GM12878 (cell line): ENCODE measurements around the gene FAR2. TPM values are rescaled to one million over a fixed set of nuclear protein-coding genes. Genes with fewer than 3 reads are reported as not detected.

ENCODE experiments used
- ATAC-seq: fragments of 200-7000 bp; cut with Tn5 transposase; 3 replicates; pipeline ENCODE4 v1.9.1; 2020; ENCODE audit warnings: mild to moderate bottlenecking, moderate library complexity
- BruUV-seq: library from RNA; stranded (reverse); fragments of 400-500 nt; replicated peaks from 2 replicates; lab custom pipeline; 2021; lab: Mats Ljungman, UMichigan
- CTCF ChIA-PET: fragments of 300-600 bp; sonication (Branson Sonifier 250); formaldehyde crosslinking; extraction: SDS; loops from one replicate; lab custom pipeline; 2021; ENCODE audit warnings: inconsistent platforms; lab: Yijun Ruan, JAX
- POLR2A ChIA-PET: fragments of 350-600 bp; formaldehyde crosslinking; extraction: SDS; loops from one replicate; lab custom pipeline; 2021; ENCODE audit warnings: inconsistent platforms; lab: Charles Lee
- RAD21 ChIA-PET: fragments of 300-600 bp; sonication (Branson Sonifier 250); formaldehyde crosslinking; loops from one replicate; lab custom pipeline; 2023; ENCODE audit warnings: antibody characterized with exemption; ENCODE audit not compliant: unreplicated experiment; lab: Charles Lee
- SMC1A ChIA-PET: fragments of 300-600 bp; sonication (Branson Sonifier 250); formaldehyde crosslinking; loops from one replicate; lab custom pipeline; 2023; ENCODE audit not compliant: unreplicated experiment, uncharacterized antibody; lab: Charles Lee
- DNase-seq: peaks from one replicate; pipeline ENCODE4 v3.0.0-alpha.2; 2011; ENCODE audit warnings: low read depth, low spot score
- FAIRE-seq: peaks from 3 replicates; lab custom pipeline; 2011; peaks lifted over from hg19 to GRCh38; lab: Jason Lieb, UNC
- H2AFZ ChIP-seq: 2 replicates; pipeline ENCODE4 v1.6.0; 2011; ENCODE audit warnings: low read depth, low read length, control low read depth; ENCODE audit not compliant: control insufficient read depth
- H3K27ac ChIP-seq: 2 replicates; pipeline ENCODE4 v1.5.1; 2011; ENCODE audit warnings: control low read depth; ENCODE audit not compliant: control insufficient read depth, insufficient read depth
- H3K27me3 ChIP-seq, 2 experiments: replicated peaks in 1 of 2; 2 replicates each; pipeline versions ENCODE4 v1.6.0 to v1.6.1; 2011; ENCODE audit warnings: low read length in 1 of 2; ENCODE audit not compliant: control insufficient read depth in 2 of 2, insufficient read depth in 2 of 2
- H3K36me3 ChIP-seq, 2 experiments: 2 replicates each; pipeline ENCODE4 v1.5.1; 2011; ENCODE audit warnings: low read length in 1 of 2; ENCODE audit not compliant: control insufficient read depth in 2 of 2, insufficient read depth in 2 of 2
- H3K4me1 ChIP-seq: 2 replicates; pipeline ENCODE4 v1.6.1; 2011; ENCODE audit warnings: mild to moderate bottlenecking, low read length, moderate library complexity, mixed read lengths; ENCODE audit not compliant: control insufficient read depth, insufficient read depth
- H3K4me2 ChIP-seq: 2 replicates; pipeline ENCODE4 v1.6.0; 2011; ENCODE audit warnings: control low read depth; ENCODE audit not compliant: control insufficient read depth, insufficient read depth
- H3K4me3 ChIP-seq: fragments of 200-600 bp; sonication (generic); 2 replicates; pipeline ENCODE4 v1.5.1; 2016
- H3K79me2 ChIP-seq: 2 replicates; pipeline ENCODE4 v1.6.0; 2011; ENCODE audit warnings: low read length; ENCODE audit not compliant: control insufficient read depth, insufficient read depth
- H3K9ac ChIP-seq: 2 replicates; pipeline ENCODE4 v1.8.0; 2011; ENCODE audit warnings: low read length, control low read depth, mixed read lengths; ENCODE audit not compliant: control insufficient read depth, insufficient read depth
- H3K9me3 ChIP-seq: replicated peaks from 3 replicates; pipeline ENCODE4 v1.5.1; 2011; ENCODE audit warnings: mild to moderate bottlenecking, low read length; ENCODE audit not compliant: control insufficient read depth, insufficient read depth
- H4K20me1 ChIP-seq: 2 replicates; pipeline ENCODE4 v1.6.0; 2011; ENCODE audit not compliant: control insufficient read depth, insufficient read depth
- CBFB ChIP-seq: IDR thresholded peaks from 2 replicates; pipeline ENCODE4 v1.6.1; 2016; ENCODE audit warnings: antibody characterized with exemption, low read depth
- HDAC6 ChIP-seq: fragments of 200-600 bp; sonication (generic); IDR thresholded peaks from one replicate; pipeline ENCODE4 v1.8.0; 2017; ENCODE audit warnings: antibody characterized with exemption; ENCODE audit not compliant: unreplicated experiment
- MYC ChIP-seq: IDR thresholded peaks from 2 replicates; pipeline ENCODE4 v1.6.1; 2011; ENCODE audit warnings: mild to moderate bottlenecking, low read length, moderate library complexity, inconsistent platforms; ENCODE audit not compliant: insufficient read depth, insufficient replicate concordance, insufficient read length, severe bottlenecking
- NFXL1 ChIP-seq: fragments of 450-650 bp; IDR thresholded peaks from 2 replicates; pipeline ENCODE4 v1.6.1; 2017; ENCODE audit warnings: antibody characterized with exemption, mild to moderate bottlenecking, borderline replicate concordance
- NR2F1 ChIP-seq: fragments of 450-650 bp; conservative IDR thresholded peaks from 2 replicates; pipeline ENCODE4 v1.6.1; 2017; ENCODE audit warnings: mild to moderate bottlenecking
- RAD21 ChIP-seq: IDR thresholded peaks from 2 replicates; pipeline ENCODE4 v1.6.1; 2011; ENCODE audit warnings: mild to moderate bottlenecking, low read depth, low read length, moderate library complexity; ENCODE audit not compliant: insufficient read depth
- RB1 ChIP-seq: fragments of 450-650 bp; formaldehyde crosslinking; IDR thresholded peaks from 2 replicates; pipeline ENCODE4 v1.6.1; 2017; ENCODE audit warnings: mild to moderate bottlenecking, borderline replicate concordance
- RCOR1 ChIP-seq: conservative IDR thresholded peaks from 2 replicates; pipeline ENCODE4 v1.6.1; 2012; ENCODE audit warnings: low read depth, low read length, improper control_type of control experiment
- SREBF2 ChIP-seq: IDR thresholded peaks from 2 replicates; pipeline ENCODE4 v1.6.1; 2012; ENCODE audit warnings: mild to moderate bottlenecking, low read length
- SUZ12 ChIP-seq: fragments of 200-600 bp; sonication (generic); IDR thresholded peaks from one replicate; pipeline ENCODE4 v1.6.1; 2018; ENCODE audit warnings: antibody characterized with exemption, mild to moderate bottlenecking; ENCODE audit not compliant: unreplicated experiment
- ZNF207 ChIP-seq: fragments of 450-650 bp; IDR thresholded peaks from 2 replicates; pipeline ENCODE4 v1.6.1; 2014; ENCODE audit warnings: antibody characterized with exemption, mild to moderate bottlenecking, borderline replicate concordance
- ZNF274 ChIP-seq: IDR thresholded peaks from one replicate; pipeline ENCODE4 v1.8.0; 2011; ENCODE audit not compliant: insufficient read length, insufficient read depth
- WGBS: methylation state at CpG from one replicate; pipeline ENCODE4 v1.1.6; 2016; ENCODE audit warnings: low lambda C conversion rate; ENCODE audit not compliant: insufficient replicate concordance, insufficient coverage; ENCODE audit errors: missing lambda C conversion rate; 5-methylcytosine and 5-hydroxymethylcytosine counted together
- in situ Hi-C: fragments of 300-500 bp; cut with MboI; formaldehyde crosslinking; loops from 9 replicates; pipeline ENCODE4 v1.14.3; 2018; ENCODE audit warnings: mixed read lengths
- intact Hi-C: fragments of 100-400 bp; cut with micrococcal nuclease; formaldehyde crosslinking; loops from one replicate; pipeline ENCODE4 v1.14.2; 2022; ENCODE audit not compliant: unreplicated experiment
- polyA plus RNA-seq, 11 experiments: library from polyadenylated mRNA; depleted of rRNA in 4 of 11; unstranded in 6 of 11; stranded (reverse) in 5 of 11; fragments of >200 nt; fragmentation: Nextera tagmentation in 4 of 11; fragmentation: Illumina TruSeq in 1 of 11; extraction: Ambion mirVana in 4 of 11; extraction: Trizol in 1 of 11; gene quantifications; 1 replicate in 1 of 11; 2 replicates in 10 of 11; pipeline versions ENCODE4 v1.2.1 to v1.2.3, GENCODE V29; 2011 to 2016; ENCODE audit warnings: inconsistent platforms in 2 of 11, missing spikeins in 2 of 11, low read depth in 1 of 11
- total RNA-seq, 4 experiments: library from RNA; depleted of rRNA in 3 of 4; stranded (reverse); fragments of >200 nt in 3 of 4; fragmentation: Illumina TruSeq in 1 of 4; extraction: Trizol in 1 of 4; gene quantifications; 2 replicates each; pipeline versions ENCODE4 v1.2.1 to v1.2.3, GENCODE V29; 2013 to 2021
- TF ChIP-seq, protein P1 (sequence below): IDR thresholded peaks from 2 replicates; pipeline ENCODE4 v1.6.1; 2012; ENCODE audit warnings: mild to moderate bottlenecking, low read depth, low read length

FAR2 gene
- total and polyA plus RNA-seq, 10 of the 15 experiments (the other 5 are each of a cell fraction or from before 2014, with no cell fraction given), result 0.50 to 1.1 (median 0.65) TPM

- TF ChIP-seq, protein P1, sequence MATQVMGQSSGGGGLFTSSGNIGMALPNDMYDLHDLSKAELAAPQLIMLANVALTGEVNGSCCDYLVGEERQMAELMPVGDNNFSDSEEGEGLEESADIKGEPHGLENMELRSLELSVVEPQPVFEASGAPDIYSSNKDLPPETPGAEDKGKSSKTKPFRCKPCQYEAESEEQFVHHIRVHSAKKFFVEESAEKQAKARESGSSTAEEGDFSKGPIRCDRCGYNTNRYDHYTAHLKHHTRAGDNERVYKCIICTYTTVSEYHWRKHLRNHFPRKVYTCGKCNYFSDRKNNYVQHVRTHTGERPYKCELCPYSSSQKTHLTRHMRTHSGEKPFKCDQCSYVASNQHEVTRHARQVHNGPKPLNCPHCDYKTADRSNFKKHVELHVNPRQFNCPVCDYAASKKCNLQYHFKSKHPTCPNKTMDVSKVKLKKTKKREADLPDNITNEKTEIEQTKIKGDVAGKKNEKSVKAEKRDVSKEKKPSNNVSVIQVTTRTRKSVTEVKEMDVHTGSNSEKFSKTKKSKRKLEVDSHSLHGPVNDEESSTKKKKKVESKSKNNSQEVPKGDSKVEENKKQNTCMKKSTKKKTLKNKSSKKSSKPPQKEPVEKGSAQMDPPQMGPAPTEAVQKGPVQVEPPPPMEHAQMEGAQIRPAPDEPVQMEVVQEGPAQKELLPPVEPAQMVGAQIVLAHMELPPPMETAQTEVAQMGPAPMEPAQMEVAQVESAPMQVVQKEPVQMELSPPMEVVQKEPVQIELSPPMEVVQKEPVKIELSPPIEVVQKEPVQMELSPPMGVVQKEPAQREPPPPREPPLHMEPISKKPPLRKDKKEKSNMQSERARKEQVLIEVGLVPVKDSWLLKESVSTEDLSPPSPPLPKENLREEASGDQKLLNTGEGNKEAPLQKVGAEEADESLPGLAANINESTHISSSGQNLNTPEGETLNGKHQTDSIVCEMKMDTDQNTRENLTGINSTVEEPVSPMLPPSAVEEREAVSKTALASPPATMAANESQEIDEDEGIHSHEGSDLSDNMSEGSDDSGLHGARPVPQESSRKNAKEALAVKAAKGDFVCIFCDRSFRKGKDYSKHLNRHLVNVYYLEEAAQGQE, result no peak
- TF ChIP-seq ZNF207, result no peak
- TF ChIP-seq NFXL1, result no peak
- no peak for TF ChIP-seq SUZ12
- TF ChIP-seq, all 136 proteins: peak for 0
Observed at GRCh38 chr12:29131539-29131938, 17.5 kb upstream of the FAR2 start (continued).

DNA sequence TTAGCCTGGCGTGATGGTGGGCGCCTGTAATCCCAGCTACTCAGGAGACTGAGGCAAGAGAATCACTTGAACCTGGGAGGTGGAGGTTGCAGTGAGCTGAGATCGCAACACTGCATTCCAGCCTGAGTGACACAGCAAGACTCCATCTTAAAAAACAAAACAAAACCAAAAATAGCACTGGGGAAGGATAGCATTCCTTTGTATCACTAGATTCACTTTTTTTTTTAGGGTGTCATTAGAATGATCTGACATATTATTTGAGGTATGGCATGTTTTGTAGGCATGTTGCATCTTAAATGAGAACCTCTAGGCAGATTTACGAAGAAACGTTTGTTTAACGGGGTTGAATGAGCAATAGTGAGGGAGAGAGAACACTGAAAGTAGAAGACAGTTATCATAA, 16.8 kb upstream of the FAR2 start:
- FAIRE-seq (no peak), ATAC-seq (no peak), DNase-seq (no peak)
- CTCF ChIA-PET, result no interaction called here
- Histone ChIP-seq H3K4me1 (no peaks in the 10 kb centered on the region), H3K79me2 (no peaks in the 10 kb centered on the region), H3K9ac (no peak overlapping the region), H3K9me3 (no peaks in the 10 kb centered on the region), H3K4me2 (no peak overlapping the region), H4K20me1 (no peaks in the 10 kb centered on the region), H3K4me3 (no peak overlapping the region), H3K36me3 (no peaks in the 10 kb centered on the region), H3K27me3 (no peaks in the 10 kb centered on the region), H3K27ac (no peak overlapping the region), H2AFZ (no peak overlapping the region)
- SMC1A ChIA-PET, result interaction anchor here (1.4 kb wide), 1 partner anchor 11 kb away, joined by 3 read pairs; no protein-coding TSS in a partner anchor
- intact Hi-C loops (no loop called here), in situ Hi-C loops (no loop called here)
- TF ChIP-seq RCOR1 (no peak), RB1 (no peak), MYC (no peak), CBFB (no peak), RAD21 (no peak), NR2F1 (no peak), HDAC6 (no peak), ZNF274 (no peak), SREBF2 (no peak)
- POLR2A ChIA-PET, result no interaction called here
- RAD21 ChIA-PET, result no interaction called here
- no TSS peak for BruUV-seq
- WGBS, result 60% methylated on average over 6 of the region's 6 CpGs
